Inflammatory macrophage treated with lipopolysaccharide for 1 hour (primary cell): ENCODE results near the gene DCAF6.

Experiments used
- DNase-seq, 2 donors: peaks; one replicate each; pipeline ENCODE4 v3.0.0-alpha.2; 2020 to 2022

Gene DCAF6

DNA sequence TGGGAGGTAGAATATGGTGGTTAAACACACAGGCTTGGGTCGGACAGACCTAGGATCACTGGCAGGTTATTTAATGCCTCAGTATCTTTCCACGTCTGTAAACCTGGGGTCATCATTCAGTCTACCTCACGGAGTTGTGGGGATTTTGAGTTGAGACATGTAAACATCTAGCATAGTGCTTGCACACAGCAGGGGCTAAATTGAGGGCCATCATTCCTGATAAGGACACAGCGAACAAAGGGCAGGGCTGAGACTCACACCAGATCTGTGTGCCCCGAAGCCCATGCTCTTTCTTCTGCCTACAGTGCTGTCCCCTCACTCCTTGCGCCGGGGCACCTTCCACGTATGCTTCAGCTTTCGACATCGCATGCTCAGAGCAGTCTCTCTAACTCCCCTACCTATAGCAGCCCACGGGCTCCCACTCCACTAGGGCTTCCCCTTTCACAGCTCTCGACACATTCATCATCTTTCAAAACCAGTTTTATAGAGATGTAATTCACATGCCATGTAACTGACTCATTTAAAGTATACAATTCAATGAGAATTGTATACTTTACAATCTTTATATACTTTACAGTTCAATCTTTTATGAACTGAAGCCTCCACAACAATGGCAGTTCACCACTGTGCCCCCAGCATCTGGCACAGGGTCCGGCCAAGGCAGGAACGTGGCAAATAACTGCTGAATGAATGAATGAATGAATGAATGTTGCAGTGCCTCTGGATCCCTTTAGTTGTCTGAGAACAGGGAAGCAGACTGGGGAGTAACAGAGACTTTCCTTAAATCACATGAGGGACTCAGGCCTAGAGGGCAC is 152.2 kb downstream of the DCAF6 start:
- no peak for DNase-seq

DNA sequence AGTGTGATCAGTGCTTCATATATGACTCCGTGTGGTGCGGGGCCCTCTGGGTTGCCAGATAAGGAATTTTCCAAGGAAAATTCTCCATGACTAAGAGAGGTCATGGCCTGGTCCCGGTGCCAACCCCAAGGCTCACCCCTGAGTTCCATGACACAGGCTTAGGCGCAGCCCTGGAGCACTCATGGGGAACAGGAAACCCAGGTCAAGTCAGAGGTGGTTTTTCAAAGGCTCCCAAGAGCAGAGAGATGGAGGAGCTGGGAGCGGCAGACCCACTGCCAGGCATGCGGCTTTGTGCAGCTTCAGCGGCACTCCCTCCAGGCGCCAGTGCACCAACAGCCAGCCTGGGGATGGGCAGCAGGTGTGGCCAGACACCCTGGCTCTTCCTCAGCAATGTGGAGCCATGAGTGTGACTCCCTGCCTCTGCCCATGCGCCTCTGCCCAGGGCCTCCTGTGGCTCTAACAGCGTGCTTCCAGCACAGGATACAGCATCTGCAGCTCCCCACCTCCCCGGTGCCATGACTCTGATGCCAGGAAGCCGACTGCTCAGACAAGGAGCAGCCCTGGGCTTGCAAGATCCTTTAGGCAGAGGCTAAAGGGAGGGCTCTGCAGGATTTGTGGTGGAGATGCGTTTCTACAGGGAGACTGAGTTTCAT is 153.0 kb downstream of the DCAF6 start:
- DNase-seq = no peak

DNA sequence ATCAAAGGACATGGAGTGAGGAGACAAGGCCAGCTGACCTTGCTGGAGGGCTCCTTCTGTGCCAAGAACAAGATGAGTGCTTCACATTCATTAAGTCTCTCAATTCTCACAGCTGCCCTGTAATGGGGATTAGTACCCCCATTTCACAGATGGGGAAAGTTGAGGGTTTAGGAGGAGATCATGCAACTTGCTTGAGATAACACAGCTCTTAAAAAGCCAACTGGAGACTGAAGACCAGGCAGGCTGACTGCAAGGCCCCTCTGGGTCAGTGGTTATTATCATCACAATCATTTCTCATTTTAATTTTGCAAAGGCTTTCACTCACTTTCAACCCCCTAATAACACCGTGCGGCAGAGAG is 153.5 kb downstream of the DCAF6 start:
- DNase-seq = no peak

DNA sequence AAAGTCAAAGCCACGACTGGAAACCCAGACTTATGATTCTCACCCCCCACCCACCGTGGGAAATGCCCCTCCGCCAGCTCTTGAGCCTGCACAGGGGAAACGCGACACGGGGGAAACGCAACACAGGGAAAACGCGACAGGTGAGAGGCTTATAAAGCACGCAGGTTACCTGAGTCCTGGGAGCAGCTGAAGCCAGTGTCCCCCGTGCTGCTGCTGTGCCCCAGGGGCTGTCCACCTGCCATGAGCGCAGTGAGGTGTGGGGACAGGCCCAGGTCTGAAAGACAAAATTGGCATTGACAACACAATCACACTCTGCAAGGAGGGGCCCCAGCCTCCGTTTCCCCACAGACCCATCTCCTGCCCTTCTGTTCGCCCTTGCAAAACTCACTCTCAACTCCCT is 153.9 kb downstream of the DCAF6 start:
- DNase-seq = no peak

DNA sequence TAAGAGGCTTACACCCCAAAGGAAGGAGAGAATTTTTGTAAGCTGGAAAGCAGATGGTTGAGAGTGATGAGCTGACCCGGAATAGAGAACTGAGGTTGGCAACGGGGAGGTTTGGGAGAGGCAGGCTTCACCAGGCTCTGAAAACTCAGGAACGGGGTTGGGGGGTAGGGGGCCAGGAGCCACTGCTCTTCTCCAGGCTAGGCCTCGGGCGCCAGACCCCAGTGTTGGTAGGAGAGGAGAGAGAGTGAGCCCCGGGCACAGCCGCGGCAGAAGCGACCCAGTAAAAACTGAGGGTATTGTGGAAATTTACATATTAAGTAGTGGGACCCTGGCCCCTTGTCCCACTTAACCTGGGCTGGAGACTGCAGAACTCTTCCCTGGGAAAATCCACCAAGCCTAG is 154.6 kb downstream of the DCAF6 start:
- no peak for DNase-seq

- DNase-seq = peak in 1 of 2 donors; percentile 34
Measured at GRCh38 chr1:168091720-168092550, 155.5 kb downstream of the DCAF6 start.

GRCh38 chr1:168092566-168093355 is 156.3 kb downstream of the DCAF6 start:
- DNase-seq = no peak

DNA sequence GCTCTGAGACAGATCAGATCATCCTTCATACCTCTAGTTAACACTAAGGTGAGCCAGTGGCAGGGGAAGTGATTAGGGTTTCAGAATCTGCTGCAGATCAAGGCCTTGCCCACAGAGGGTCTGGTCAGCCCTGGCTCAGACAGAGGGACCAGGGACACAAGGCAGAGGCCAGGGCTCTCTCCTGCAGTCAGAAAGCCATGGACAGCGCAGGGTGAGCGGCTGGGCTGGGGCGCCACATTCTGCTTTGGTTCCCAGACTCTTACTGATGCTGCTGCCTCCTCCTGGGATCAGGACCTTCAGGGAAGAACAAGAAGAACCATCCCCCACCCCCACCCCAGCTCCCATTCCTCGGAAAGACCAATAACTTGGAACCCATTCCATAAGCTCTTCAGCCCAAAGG is 157.1 kb downstream of the DCAF6 start:
- no peak for DNase-seq

DNA sequence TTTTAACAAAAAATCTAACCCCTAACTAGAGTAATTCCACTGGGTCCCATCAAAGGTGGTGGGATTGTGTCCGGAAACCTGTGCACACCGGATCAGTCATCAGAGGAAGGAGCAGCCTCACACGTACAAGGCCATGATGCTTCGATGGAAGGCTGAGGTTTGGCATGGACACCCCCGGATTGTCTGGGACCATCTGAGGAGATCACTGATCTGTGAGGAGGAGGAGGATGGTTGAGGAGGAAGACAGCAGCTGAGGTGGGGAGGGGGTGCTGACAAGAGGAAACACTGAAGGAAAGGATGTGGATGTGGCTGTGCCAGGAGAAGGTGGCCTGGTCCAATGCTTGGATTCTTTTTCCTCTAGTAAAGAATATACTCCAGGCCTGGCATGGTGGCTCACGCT is 159.0 kb downstream of the DCAF6 start:
- DNase-seq = no peak

DNA sequence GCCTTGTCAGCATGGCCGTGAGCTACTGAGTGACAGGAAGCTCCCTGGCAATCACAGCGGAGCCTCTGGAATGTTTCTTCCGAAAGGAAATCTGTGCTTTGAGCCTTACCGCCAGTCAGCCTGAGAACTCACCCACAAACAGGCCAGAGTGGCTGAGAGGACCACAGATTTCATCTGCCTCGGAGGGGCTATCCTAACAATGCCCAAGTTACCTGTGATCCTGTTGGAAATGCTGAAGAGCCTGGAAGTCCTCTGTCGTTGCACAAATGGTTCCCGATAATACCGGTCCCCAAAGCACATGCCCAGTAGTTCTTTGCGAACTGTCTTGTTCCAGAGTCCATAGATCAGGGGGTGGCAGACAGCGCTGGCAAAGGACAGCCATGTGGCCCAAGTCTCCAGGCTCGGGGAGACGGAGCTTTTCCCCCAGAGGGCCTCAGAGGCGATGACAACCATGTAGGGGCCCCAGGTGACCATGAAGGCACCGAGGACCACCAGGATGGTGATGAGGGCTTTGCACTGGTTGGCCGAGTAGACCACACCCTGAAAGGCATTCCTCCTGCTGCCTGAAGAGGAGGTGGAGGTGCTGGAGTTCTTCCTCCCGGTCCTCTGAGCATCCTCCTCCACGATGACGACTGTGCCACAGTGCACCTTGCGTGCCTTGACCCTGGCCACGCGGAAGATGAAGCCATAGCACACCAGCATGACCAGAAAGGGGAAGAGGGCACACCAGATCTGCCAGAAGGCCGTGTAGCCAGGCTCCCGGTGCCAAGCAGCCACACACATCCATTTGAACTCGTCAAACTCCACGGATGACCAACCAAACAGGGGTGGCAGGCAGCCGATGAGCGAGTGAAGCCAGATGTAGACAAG is 160.0 kb downstream of the DCAF6 start:
- no peak for DNase-seq

GRCh38 chr1:168097921-168098528 is 161.5 kb downstream of the DCAF6 start:
- DNase-seq = no peak

DNA sequence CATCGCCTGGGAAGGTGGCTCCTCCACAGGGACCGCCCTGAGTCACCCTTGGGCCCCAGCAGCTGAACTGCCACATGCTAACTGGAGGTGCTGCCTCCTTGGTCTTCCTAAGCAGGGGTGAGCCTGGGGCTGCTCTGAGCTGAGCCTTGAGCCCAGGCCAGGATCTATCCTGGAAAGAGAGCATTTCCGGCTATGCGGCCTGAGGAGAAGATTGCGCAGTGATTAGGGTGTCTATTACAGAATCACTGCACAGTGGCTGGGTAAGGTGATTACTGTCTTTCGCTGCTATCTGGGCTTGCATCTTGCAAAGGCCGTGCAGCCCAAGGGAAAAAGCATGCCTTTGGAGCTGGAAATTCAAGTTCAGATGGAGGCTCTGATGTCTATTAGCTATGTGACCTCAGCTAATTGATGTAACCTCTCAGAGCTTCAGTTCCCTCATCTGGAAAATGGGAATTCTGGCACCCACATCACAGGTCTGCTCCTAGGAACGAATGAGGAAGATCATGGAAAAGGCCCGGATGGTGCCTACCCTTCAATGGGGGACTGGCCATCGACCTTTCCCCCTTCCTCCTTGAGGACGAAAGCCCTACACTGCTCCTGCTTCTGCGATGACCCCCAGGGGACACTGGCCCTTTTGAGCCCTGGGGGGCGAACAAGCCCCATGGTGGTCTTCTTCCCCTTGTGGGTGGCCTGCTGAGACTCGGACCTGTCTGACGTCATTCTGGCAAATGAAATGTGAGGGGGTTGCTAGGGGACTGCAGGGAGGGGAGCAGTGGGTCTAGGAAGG is 162.2 kb downstream of the DCAF6 start:
- DNase-seq = no peak

- DNase-seq = no peak
Measured at GRCh38 chr1:168099337-168099801, 162.9 kb downstream of the DCAF6 start.

DNA sequence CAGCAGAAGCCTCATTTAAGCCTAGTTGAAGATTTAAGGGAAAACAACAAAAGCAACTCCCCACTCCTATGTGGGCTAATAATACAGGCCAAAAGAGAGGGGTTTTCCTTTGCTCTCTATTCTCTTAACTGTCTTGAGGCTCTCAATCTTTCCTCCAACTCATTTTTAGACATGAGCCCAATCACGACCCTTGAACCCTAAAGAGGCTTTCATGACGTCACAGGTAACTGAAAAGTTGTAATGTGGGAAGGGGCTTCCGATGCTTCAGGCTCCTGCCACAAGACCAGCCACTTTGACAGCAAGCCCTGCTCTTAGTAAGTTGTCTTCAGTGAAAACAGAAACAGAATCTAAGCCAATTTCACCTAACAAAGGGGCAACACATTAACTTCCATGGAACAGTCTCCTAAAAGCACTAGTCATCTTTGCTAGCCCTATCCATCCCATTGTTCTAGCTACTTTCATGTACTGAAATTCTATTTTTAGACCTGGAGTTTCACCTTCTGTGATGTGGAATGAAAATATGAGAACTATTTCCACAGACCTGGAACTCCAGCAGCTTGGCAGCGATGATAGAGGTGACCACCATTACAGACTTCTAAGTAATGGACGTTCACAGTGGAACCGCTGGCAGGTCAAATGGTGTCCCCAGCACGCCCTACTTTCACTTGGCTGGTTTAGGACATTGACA is 164.0 kb downstream of the DCAF6 start:
- DNase-seq = no peak

DNA sequence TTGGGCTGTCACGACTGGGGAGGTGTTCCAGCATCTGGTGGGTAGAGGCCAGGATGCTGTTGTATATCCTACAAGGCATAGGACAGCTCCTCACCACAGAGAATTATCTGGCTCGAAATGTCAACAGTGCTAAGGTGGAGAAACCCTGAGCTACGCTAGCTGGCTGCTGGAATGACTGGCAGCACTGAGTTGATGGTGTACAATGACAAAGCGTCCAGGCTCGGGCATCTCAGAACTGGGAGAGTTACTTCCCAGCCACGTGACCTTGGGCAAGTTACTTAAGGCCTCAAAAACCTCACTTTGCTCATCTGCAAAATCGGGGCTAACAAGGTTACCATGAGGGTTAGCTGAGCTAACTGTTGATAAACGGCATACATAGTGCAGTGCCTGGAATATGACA is 164.9 kb downstream of the DCAF6 start:
- DNase-seq = no peak

GRCh38 chr1:168102487-168102886 is 166.0 kb downstream of the DCAF6 start:
- DNase-seq = no peak

GRCh38 chr1:168104535-168104934 is 168.1 kb downstream of the DCAF6 start:
- no peak for DNase-seq

GRCh38 chr1:168105846-168106245 is 169.4 kb downstream of the DCAF6 start:
- DNase-seq = no peak

GRCh38 chr1:168106274-168106673 is 169.8 kb downstream of the DCAF6 start:
- DNase-seq = no peak
